ENCODE data around the gene SS18.

SS18 gene

DNA sequence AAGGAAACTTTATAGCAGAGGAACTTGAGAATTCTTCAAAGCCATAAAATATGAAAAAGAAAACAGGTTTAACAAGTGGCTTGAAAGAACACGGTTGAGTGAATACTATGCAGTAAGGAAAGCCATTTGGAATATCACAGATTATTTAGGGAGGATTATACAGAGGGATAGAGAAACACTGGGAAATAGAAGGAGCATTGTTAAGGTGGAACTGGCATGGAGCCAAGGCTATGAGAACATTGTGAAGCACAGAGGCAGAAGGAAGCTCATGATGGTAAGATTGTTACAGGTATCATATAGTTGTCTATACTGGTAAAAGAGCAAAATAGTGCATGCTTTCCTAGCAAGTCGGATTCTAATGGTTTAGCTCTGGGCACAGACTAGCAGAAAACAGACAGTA, 87.1 kb downstream of the SS18 start:
- DNase-seq (ENCODE audit: low read depth) = no peak
- in situ Hi-C loops (cut with HindIII; ENCODE audit: low sequenced_read_pairs) = no loop called here
- TF ChIP-seq, protein P1, sequence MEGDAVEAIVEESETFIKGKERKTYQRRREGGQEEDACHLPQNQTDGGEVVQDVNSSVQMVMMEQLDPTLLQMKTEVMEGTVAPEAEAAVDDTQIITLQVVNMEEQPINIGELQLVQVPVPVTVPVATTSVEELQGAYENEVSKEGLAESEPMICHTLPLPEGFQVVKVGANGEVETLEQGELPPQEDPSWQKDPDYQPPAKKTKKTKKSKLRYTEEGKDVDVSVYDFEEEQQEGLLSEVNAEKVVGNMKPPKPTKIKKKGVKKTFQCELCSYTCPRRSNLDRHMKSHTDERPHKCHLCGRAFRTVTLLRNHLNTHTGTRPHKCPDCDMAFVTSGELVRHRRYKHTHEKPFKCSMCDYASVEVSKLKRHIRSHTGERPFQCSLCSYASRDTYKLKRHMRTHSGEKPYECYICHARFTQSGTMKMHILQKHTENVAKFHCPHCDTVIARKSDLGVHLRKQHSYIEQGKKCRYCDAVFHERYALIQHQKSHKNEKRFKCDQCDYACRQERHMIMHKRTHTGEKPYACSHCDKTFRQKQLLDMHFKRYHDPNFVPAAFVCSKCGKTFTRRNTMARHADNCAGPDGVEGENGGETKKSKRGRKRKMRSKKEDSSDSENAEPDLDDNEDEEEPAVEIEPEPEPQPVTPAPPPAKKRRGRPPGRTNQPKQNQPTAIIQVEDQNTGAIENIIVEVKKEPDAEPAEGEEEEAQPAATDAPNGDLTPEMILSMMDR (IDR thresholded peaks at IDR 0.05; ENCODE audit: low read depth, low read length, missing control alignments) = no peak
- H3K4me3 ChIP-seq (ENCODE audit: low read depth, low read length) = no peak overlapping the region

DNA sequence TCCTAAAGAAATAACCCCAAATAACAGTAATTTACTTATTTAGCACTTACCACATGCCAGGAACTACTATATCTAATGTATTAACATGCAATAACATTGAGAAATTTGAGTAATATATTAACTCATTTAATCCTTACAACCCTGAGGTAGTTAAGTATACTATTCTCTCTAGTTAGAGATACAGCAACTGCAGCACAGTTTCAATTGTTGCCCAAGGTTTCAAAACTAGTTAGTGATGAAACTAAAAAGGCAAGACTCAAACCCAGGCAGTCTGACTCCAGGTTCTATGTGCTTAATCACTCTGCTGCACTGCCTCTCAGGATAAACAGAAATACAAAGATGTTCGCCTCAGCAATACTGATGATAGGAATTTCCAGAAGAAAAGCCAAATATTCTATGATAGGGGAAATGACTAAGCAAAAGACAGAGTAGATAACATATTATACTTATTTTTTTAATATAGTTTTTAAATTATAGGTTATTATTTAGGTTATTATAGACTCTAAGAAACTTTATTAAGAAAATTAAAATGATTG, 88.0 kb downstream of the SS18 start:
- in situ Hi-C loops (cut with HindIII; ENCODE audit: low sequenced_read_pairs) = no loop called here
- TF ChIP-seq, protein P1 (IDR thresholded peaks at IDR 0.05; ENCODE audit: low read depth, low read length, missing control alignments) = no peak
- no peak overlapping the region for H3K4me3 ChIP-seq (ENCODE audit: low read depth, low read length)
- DNase-seq (ENCODE audit: low read depth) = no peak

DNA sequence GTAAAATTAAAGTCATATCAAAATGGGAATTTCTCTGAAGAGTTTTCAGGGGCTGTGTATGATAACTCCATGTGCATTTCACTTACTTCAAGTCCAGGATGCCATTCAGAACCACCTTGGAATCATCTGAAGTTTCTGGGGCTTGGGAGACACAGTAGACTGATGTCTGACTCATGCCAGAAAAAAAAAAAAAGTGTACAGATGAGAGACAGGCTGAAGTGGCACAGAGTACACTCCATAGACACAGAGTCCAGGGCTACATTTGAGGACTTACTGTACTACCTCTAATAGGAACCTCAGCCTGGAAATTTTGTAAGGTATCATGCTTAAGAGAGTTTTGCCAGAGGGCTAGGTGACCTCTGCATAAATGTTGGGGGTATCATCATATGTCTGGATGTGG, 92.0 kb downstream of the SS18 start:
- no peak overlapping the region for H3K4me3 ChIP-seq (ENCODE audit: low read depth, low read length)
- no peak for DNase-seq (ENCODE audit: low read depth)
- in situ Hi-C loops (cut with HindIII; ENCODE audit: low sequenced_read_pairs) = no loop called here
- TF ChIP-seq, protein P1 (IDR thresholded peaks at IDR 0.05; ENCODE audit: low read depth, low read length, missing control alignments) = no peak

DNA sequence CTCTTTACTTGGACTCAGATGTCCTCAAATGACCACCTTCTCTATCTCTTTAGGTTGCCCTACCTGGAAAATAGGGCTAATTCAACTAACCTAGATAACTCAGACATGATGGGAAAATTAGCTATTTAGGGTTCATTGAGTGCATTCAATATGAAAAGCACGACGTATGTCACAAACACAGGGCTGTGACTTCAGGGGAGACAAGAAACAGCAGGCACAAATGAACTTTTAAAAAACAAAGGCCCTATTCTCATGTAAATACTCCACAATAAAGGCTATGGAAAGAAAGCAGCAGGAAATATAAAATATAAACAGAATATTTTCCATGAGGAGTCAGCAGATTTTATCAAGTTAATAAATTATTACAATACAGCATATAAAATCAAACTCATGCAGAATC, 97.8 kb downstream of the SS18 start:
- in situ Hi-C loops (cut with HindIII; ENCODE audit: low sequenced_read_pairs) = no loop called here
- H3K4me3 ChIP-seq (ENCODE audit: low read depth, low read length) = no peak overlapping the region
- TF ChIP-seq, protein P1 (IDR thresholded peaks at IDR 0.05; ENCODE audit: low read depth, low read length, missing control alignments) = no peak
- DNase-seq (ENCODE audit: low read depth) = no peak

DNA sequence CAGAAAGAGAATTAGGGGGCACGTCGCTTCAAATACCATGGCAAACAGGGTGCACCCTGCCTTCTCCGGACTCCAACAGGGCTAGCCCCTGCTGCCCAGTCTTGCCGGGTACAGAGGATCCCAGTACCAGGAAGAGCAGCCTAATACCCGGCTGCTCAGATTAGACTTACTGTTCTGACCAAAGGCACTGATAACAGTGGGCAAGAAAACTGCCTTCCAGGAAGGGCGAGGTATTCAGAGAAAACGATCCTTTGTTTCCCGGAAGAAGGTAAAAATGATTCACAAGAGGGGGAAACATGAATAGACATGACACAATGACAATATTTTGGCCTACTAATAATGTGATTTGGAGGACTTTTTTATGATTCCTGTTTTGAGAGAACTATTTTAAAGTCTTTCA, 99.9 kb downstream of the SS18 start:
- TF ChIP-seq, protein P1 (IDR thresholded peaks at IDR 0.05; ENCODE audit: low read depth, low read length, missing control alignments) = no peak
- H3K4me3 ChIP-seq (ENCODE audit: low read depth, low read length) = no peak overlapping the region
- DNase-seq (ENCODE audit: low read depth) = no peak
- in situ Hi-C loops (cut with HindIII; ENCODE audit: low sequenced_read_pairs) = no loop called here

DNA sequence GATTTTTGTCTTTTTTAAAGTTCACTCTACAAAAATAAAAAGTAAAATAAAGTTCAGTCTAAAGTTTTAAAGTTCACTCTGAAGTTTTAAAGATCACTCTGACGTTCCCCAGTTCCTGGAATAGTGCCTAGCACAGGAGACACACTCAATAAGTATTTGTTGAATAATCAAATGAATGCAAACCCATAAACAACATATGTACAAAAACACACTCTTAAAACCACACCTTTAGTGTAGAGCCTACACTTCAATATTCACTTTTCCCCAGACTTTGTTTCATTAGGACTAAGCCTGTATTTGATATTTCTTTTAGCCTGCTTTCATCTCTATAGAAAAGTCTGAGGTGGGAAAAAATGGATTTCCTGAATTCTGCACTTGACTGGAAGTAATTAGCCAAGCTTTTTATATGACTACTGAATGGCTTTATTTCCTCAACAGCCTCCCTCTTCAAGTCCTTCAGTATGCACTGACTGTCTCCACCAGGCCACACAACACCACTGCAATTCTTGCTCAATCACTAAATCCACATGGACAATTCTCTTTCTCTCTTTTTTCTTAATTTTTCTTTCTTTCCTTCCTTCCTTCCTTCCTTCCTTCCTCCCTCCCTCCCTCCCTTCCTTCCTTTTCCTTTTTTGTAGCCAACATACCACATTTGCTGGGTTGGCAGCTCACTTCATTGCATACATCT, 104.6 kb downstream of the SS18 start:
- in situ Hi-C loops (cut with HindIII; ENCODE audit: low sequenced_read_pairs) = no loop called here
- no peak for DNase-seq (ENCODE audit: low read depth)
- H3K4me3 ChIP-seq (ENCODE audit: low read depth, low read length) = no peak overlapping the region
- TF ChIP-seq, protein P1 (IDR thresholded peaks at IDR 0.05; ENCODE audit: low read depth, low read length, missing control alignments) = no peak

Measured in astrocyte of the cerebellum (primary cell).